Measurements from ENCODE around the gene TMEM86B.

Gene TMEM86B

GRCh38 chr19:55256562-55257460, 28.2 kb upstream of the TMEM86B start:
- no peak for DNase-seq

GRCh38 chr19:55255618-55256423, 27.3 kb upstream of the TMEM86B start:
- DNase-seq, result no peak

GRCh38 chr19:55254625-55254977, 26.0 kb upstream of the TMEM86B start:
- DNase-seq, result no peak

GRCh38 chr19:55253842-55254624, 25.5 kb upstream of the TMEM86B start:
- no peak for DNase-seq

- DNase-seq, result no peak
Measured at GRCh38 chr19:55252760-55253663, 24.4 kb upstream of the TMEM86B start.

- no peak for DNase-seq
Measured at GRCh38 chr19:55251341-55252081, 22.9 kb upstream of the TMEM86B start.

GRCh38 chr19:55250262-55251036, 21.9 kb upstream of the TMEM86B start:
- DNase-seq, result no peak

GRCh38 chr19:55249841-55250240, 21.3 kb upstream of the TMEM86B start:
- no peak for DNase-seq

GRCh38 chr19:55248704-55249103, 20.1 kb upstream of the TMEM86B start:
- no peak for DNase-seq

GRCh38 chr19:55248166-55248675, 19.7 kb upstream of the TMEM86B start:
- DNase-seq, result no peak

GRCh38 chr19:55247621-55248099, 19.1 kb upstream of the TMEM86B start:
- no peak for DNase-seq

- no peak for DNase-seq
Measured at GRCh38 chr19:55246462-55247451, 18.2 kb upstream of the TMEM86B start.

GRCh38 chr19:55245236-55245904, 16.8 kb upstream of the TMEM86B start:
- no peak for DNase-seq

- DNase-seq, result no peak
Measured at GRCh38 chr19:55244004-55244680, 15.6 kb upstream of the TMEM86B start.

- no peak for DNase-seq
Measured at GRCh38 chr19:55242517-55242916, 14.0 kb upstream of the TMEM86B start.

- DNase-seq, result no peak
Measured at GRCh38 chr19:55241935-55242464, 13.4 kb upstream of the TMEM86B start.

All from GOT3 (cell line).